Panc1 (cell line): ENCODE results near the gene FAM110C. TPM values are rescaled to one million over a fixed set of nuclear protein-coding genes. Genes with fewer than 3 reads are reported as not detected.

Source experiments
- ATAC-seq: fragments of 200-7000 bp; cut with Tn5 transposase; 2 replicates; pipeline ENCODE4 v1.9.1; 2020; ENCODE audit warnings: mild to moderate bottlenecking, moderate library complexity
- Bru-seq: library from RNA; stranded (reverse); fragments of 400-500 nt; gene quantifications from one replicate; lab custom pipeline; 2021; lab: Mats Ljungman, UMichigan
- BruChase-seq, 2 experiments: library from RNA; stranded (reverse); fragments of 400-500 nt; gene quantifications; one replicate each; lab custom pipeline; 2021; lab: Mats Ljungman, UMichigan
- BruUV-seq: library from RNA; stranded (reverse); fragments of 400-500 nt; replicated peaks from 2 replicates; lab custom pipeline; 2021; lab: Mats Ljungman, UMichigan
- CTCF ChIA-PET: fragments of 300-600 bp; sonication (Branson Sonifier 250); formaldehyde crosslinking; loops from one replicate; lab custom pipeline; 2022; ENCODE audit warnings: antibody characterized with exemption; lab: Charles Lee
- POLR2A ChIA-PET: fragments of 300-600 bp; sonication (Branson Sonifier 250); formaldehyde crosslinking; loops from one replicate; lab custom pipeline; 2022; ENCODE audit warnings: antibody characterized with exemption; lab: Charles Lee
- DNase-seq: peaks from one replicate; pipeline ENCODE4 v3.0.0-alpha.2; 2010; ENCODE audit warnings: low read depth, low spot score
- H3K27ac ChIP-seq: 2 replicates; pipeline ENCODE4 v1.5.1; 2011; ENCODE audit warnings: mild to moderate bottlenecking, low read length, inconsistent platforms
- H3K27me3 ChIP-seq: fragments of 200-500 bp; sonication (Bioruptor generic); 2 replicates; pipeline ENCODE4 v1.6.0; 2014; ENCODE audit warnings: low read length, inconsistent platforms; ENCODE audit not compliant: control insufficient read depth, insufficient read depth
- H3K36me3 ChIP-seq: fragments of 200-500 bp; sonication (Bioruptor generic); 2 replicates; pipeline ENCODE4 v1.5.1; 2014; ENCODE audit warnings: inconsistent platforms, mild to moderate bottlenecking, low read length, moderate library complexity; ENCODE audit not compliant: control insufficient read depth, insufficient read depth
- H3K4me1 ChIP-seq: 2 replicates; pipeline ENCODE4 v1.5.1; 2011; ENCODE audit warnings: inconsistent platforms, mild to moderate bottlenecking, low read length, moderate library complexity; ENCODE audit not compliant: control insufficient read depth, insufficient read depth
- H3K4me3 ChIP-seq, 2 experiments: 2 replicates each; pipeline ENCODE4 v1.5.1; 2011 to 2012; ENCODE audit warnings: low read depth in 2 of 2, low read length in 2 of 2, mild to moderate bottlenecking in 2 of 2, inconsistent platforms in 1 of 2, moderate library complexity in 1 of 2
- H3K9me3 ChIP-seq: fragments of 200-500 bp; sonication (Bioruptor generic); 2 replicates; pipeline ENCODE4 v1.5.1; 2014; ENCODE audit warnings: low read depth, mild to moderate bottlenecking, inconsistent platforms, low read length, moderate library complexity; ENCODE audit not compliant: control insufficient read depth, insufficient read depth
- POLR2AphosphoS5 ChIP-seq: IDR thresholded peaks from 2 replicates; pipeline ENCODE4 v1.6.1; 2012; ENCODE audit warnings: mild to moderate bottlenecking, low read depth, low read length, moderate library complexity
- SIN3A ChIP-seq: IDR thresholded peaks from 2 replicates; pipeline ENCODE4 v1.6.1; 2012; ENCODE audit warnings: low read depth, mild to moderate bottlenecking, low read length, moderate library complexity, borderline replicate concordance; ENCODE audit not compliant: insufficient read depth
- TCF7L2 ChIP-seq: IDR thresholded peaks from 2 replicates; pipeline ENCODE4 v1.6.1; 2011; ENCODE audit warnings: mild to moderate bottlenecking, low read depth, low read length, inconsistent platforms
- in situ Hi-C: cut with HindIII; loops from 2 replicates; pipeline ENCODE4 v1.10.0; 2016; ENCODE audit warnings: low sequenced_read_pairs, low pct_unique_long_range_greater_than_20kb
- intact Hi-C: fragments of 100-400 bp; cut with micrococcal nuclease; formaldehyde crosslinking; loops from one replicate; pipeline ENCODE4 v1.10.0; 2022; ENCODE audit not compliant: unreplicated experiment
- long read RNA-seq: library from polyadenylated mRNA; unstranded; transcript quantifications from one replicate; pipeline ENCODE4 v2.0.0, GENCODE V29; 2021; ENCODE audit not compliant: unreplicated experiment
- polyA plus RNA-seq: library from polyadenylated mRNA; unstranded; fragments of >200 nt; gene quantifications from one replicate; pipeline ENCODE4 v1.2.1, GENCODE V29; 2012; ENCODE audit warnings: missing spikeins; ENCODE audit not compliant: insufficient read length
- total RNA-seq: library from RNA; stranded (reverse); gene quantifications from one replicate; pipeline ENCODE4 v1.2.1, GENCODE V29; 2021; ENCODE audit not compliant: unreplicated experiment
- TF ChIP-seq, protein P1 (sequence below), 2 experiments: IDR thresholded peaks; 2 replicates each; pipeline ENCODE4 v1.6.1; 2011 to 2012; ENCODE audit warnings: low read depth in 2 of 2, control low read depth in 1 of 2, low read length in 1 of 2, mild to moderate bottlenecking in 1 of 2, moderate library complexity in 1 of 2; ENCODE audit not compliant: insufficient read depth in 1 of 2
- TF ChIP-seq, protein P2 (sequence below): fragments of 450-650 bp; IDR thresholded peaks from 2 replicates; pipeline ENCODE4 v1.5.1; 2017; ENCODE audit warnings: mild to moderate bottlenecking

The FAM110C gene, protein sequence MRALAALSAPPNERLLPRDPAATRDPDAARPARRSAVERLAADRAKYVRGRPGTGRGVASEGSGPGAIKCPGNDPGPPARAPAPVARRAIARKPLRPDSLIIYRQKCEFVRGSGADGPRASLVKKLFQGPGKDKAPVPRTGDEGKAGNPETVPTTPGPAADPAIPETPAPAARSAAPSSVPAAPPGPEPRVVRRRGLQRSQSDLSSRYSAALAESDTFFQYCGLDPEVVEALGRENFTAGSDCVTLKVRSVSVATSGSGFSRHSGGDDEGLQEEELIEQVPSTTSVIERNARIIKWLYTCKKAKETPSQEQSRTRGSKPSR
- total RNA-seq, result 0.13 TPM
- polyA plus RNA-seq, result not detected
- Bru-seq, nascent RNA, result percentile 24 among the genes with signal in this experiment
- BruChase-seq, experiment 1, labeled RNA remaining after a 2-hour chase, result percentile 26 among the genes with signal in this experiment
- percentile 17 among the genes with signal in this experiment for BruChase-seq, experiment 2, labeled RNA remaining after a 6-hour chase
- long read RNA-seq, result 0 reads

DNA sequence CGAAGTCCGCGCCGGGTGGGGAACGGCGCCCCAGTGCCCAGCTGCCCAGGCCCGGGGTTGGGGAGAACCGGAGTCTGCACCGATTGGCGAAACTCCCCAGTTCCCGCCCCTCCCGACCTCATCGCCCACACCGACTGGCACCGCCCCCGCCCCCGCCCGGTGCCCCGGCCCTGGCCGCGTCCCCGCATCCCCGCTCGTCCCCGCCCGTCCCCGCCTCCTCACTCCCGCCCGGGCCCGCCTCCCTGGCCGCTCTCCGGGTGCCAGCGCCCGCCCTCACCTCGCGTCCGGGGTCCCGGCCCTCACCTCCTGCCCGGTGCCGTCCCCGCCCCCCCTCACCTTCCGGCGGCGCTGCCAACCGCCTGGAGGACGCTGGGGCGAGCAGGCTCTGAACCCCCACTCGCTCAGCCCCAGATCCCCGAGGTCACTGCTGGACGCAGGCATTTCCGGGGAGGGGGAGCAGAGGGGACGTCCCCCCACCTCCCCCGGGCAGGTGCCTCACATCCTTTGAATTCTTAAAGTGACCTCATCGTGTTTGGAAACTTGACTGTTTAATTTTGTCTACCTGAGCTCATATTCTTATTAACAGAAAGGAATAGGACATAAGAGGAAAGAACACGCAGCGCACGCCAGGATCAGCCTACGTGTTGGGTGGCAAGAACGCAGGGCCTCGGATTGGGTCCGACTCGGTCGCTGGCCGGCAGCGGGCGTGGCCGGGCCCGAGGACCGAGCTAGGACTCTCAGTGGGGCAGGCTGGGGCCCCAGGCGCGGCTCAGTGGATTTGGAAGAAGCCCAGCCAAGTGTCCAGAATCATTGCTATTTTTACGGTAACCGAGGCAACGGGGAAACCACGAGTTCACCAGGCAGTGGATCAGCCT lies at the start of gene FAM110C:
FAM110C (minus strand) TSS at position 35 of the 875 bp plus-strand sequence. CDS start 120 bp downstream, outside the sequence.
- in situ Hi-C loops (no loop called here), intact Hi-C loops (no loop called here)
- H3K4me1 ChIP-seq, result peaks cover 9% of the 10 kb centered on the region; the same call in 1 of the 2 replicates
- POLR2A ChIA-PET, result no interaction called here
- no peak for DNase-seq
- peak within 1 kb of the TSS; percentile 28 to 46 for H3K4me3 ChIP-seq
- peaks cover 23% of the 10 kb centered on the region for H3K27me3 ChIP-seq
- H3K36me3 ChIP-seq, result peaks cover 2% of the 10 kb centered on the region; the same call in 1 of the 2 replicates
- ATAC-seq, result peak; percentile 68
- no peak within 1 kb of the TSS for H3K27ac ChIP-seq
- BruUV-seq, result no TSS peak
- CTCF ChIA-PET, result no interaction called here
- TF ChIP-seq, protein P1, sequence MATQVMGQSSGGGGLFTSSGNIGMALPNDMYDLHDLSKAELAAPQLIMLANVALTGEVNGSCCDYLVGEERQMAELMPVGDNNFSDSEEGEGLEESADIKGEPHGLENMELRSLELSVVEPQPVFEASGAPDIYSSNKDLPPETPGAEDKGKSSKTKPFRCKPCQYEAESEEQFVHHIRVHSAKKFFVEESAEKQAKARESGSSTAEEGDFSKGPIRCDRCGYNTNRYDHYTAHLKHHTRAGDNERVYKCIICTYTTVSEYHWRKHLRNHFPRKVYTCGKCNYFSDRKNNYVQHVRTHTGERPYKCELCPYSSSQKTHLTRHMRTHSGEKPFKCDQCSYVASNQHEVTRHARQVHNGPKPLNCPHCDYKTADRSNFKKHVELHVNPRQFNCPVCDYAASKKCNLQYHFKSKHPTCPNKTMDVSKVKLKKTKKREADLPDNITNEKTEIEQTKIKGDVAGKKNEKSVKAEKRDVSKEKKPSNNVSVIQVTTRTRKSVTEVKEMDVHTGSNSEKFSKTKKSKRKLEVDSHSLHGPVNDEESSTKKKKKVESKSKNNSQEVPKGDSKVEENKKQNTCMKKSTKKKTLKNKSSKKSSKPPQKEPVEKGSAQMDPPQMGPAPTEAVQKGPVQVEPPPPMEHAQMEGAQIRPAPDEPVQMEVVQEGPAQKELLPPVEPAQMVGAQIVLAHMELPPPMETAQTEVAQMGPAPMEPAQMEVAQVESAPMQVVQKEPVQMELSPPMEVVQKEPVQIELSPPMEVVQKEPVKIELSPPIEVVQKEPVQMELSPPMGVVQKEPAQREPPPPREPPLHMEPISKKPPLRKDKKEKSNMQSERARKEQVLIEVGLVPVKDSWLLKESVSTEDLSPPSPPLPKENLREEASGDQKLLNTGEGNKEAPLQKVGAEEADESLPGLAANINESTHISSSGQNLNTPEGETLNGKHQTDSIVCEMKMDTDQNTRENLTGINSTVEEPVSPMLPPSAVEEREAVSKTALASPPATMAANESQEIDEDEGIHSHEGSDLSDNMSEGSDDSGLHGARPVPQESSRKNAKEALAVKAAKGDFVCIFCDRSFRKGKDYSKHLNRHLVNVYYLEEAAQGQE (IDR thresholded peaks at IDR 0.05; ENCODE audit: insufficient read depth in 1 of 2, low read depth in 2 of 2, low read length in 1 of 2), result no peak
- TF ChIP-seq POLR2AphosphoS5, result no peak
- TF ChIP-seq TCF7L2, result no peak
- TF ChIP-seq SIN3A, result no peak
- TF ChIP-seq, protein P2, sequence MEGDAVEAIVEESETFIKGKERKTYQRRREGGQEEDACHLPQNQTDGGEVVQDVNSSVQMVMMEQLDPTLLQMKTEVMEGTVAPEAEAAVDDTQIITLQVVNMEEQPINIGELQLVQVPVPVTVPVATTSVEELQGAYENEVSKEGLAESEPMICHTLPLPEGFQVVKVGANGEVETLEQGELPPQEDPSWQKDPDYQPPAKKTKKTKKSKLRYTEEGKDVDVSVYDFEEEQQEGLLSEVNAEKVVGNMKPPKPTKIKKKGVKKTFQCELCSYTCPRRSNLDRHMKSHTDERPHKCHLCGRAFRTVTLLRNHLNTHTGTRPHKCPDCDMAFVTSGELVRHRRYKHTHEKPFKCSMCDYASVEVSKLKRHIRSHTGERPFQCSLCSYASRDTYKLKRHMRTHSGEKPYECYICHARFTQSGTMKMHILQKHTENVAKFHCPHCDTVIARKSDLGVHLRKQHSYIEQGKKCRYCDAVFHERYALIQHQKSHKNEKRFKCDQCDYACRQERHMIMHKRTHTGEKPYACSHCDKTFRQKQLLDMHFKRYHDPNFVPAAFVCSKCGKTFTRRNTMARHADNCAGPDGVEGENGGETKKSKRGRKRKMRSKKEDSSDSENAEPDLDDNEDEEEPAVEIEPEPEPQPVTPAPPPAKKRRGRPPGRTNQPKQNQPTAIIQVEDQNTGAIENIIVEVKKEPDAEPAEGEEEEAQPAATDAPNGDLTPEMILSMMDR, result no peak
- H3K9me3 ChIP-seq, result no peaks in the 10 kb centered on the region

DNA sequence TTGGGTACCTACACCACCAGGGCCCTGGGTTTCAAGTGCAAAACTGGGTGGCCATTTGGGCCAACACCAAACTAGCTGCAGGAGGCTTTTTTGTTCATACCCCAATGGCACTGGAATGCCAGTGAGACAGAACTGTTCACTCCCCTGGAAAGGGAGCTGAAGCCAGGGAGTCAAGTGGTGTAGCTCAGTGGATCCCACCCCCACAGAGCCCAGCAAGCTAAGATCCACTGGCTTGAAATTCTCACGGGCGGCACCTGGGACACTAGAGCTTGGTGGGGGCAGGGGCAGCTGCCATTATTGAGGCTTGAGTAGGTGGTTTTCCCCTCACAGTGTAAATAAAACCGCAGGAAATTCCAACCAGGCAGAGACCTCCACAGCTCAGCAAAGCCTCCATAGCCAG lies 46.0 kb upstream of the FAM110C start:
- POLR2A ChIA-PET, result no interaction called here

More for the DNA sequence above, 46.0 kb upstream of the FAM110C start:
- Histone ChIP-seq H3K36me3 (no peaks in the 10 kb centered on the region), H3K9me3 (no peaks in the 10 kb centered on the region), H3K4me1 (no peaks in the 10 kb centered on the region), H3K4me3 (no peak overlapping the region), H3K27ac (no peak overlapping the region), H3K27me3 (no peaks in the 10 kb centered on the region)
- intact Hi-C loops, result no loop called here
- ATAC-seq, result no peak
- CTCF ChIA-PET, result no interaction called here
- in situ Hi-C loops, result no loop called here
- no peak for DNase-seq
- no TSS peak for BruUV-seq
- TF ChIP-seq TCF7L2 (no peak), POLR2AphosphoS5 (no peak)
